Activated CD8-positive, alpha-beta memory T cell treated with anti-CD3 and anti-CD28 coated beads for 4 hours (primary cell): ENCODE data around the gene DDAH2.
A peak's percentile ranks its signal among the peaks of the same experiment; 100 is the strongest.

Experiments used
- DNase-seq, 2 donors: peaks; one replicate each; pipeline ENCODE4 v3.0.0-alpha.2; 2020; ENCODE audit warnings: low read depth in 2 of 2

Gene DDAH2

DNA sequence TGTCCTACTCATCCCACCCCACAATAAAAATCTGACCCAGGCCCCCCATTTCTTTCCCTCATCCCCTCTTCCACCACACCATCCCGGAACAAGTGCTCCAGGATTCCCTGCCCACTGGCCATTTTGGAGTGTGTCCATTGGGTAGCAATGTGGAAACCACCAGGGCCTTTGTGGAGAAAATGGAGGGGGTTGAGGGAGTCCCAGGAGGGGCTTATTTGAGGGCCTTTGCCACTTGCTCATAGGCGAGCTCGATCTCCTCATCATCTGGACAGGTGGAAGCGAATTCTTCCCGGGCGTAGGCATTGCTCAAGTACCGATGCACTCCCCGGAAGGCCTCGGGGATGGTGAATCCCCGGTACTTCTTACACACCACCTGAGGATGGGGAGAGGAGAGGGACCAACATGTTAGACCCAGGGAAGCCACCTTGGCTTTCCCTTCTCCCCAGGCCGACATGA is 1.6 kb upstream of the DDAH2 start:
- no peak for DNase-seq

DNA sequence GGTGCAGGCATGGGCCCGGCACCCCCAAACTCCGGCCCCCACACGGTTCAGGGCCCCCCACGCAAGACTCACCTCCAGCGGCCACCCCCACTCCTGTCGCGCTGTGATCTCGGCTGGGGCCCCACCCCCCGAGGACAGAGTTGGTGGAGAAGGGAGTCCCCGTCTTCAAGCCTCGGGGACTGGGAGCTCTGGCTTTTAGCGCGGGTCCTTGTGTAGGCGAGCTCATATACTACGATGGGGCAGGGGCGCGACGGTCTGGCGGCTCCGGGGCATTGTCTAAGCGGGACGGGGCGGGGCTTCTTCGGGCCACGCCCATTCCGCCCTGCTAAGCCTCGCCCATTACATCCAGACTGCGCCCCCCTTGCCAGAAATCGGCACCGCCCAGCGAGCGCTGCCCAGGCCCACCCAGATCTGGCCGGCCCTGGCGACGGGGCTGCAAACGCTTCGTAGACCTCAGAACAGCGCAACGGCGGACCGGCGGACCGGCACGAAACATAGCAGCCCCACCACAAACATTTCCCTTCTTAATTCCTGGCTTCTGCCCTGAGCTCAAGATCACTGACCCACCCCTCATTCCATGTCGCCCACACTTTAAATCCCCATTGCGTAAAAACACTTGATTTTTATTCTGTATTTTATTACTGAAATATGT is 1.0 kb upstream of the DDAH2 start:
- DNase-seq = peak in 1 of 2 donors; percentile 35

DNA sequence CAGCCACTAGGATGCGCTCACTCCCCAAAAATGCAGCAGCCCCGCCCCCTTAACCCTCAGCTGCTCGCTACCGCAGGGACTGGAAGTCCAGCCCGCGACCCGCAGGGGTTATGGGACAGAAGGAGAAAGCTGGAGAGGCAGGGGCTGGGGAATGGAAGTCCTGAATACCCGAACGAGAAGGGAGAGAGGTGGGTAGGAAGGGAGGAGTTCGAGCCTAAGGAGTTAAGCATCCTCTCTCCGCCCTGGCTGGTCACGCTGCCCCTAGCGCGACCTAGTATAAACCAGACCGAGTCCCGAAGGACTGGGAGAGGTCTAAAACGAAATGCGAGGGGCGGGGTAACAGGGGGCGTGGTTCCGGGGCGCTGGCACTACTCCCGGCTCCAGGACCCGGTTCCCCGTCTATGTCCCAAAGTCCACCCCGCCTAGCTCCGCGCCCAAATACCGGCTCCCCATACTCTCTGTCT is 448 bp upstream of the DDAH2 start:
- DNase-seq = peak; percentile 64 to 66

DNA sequence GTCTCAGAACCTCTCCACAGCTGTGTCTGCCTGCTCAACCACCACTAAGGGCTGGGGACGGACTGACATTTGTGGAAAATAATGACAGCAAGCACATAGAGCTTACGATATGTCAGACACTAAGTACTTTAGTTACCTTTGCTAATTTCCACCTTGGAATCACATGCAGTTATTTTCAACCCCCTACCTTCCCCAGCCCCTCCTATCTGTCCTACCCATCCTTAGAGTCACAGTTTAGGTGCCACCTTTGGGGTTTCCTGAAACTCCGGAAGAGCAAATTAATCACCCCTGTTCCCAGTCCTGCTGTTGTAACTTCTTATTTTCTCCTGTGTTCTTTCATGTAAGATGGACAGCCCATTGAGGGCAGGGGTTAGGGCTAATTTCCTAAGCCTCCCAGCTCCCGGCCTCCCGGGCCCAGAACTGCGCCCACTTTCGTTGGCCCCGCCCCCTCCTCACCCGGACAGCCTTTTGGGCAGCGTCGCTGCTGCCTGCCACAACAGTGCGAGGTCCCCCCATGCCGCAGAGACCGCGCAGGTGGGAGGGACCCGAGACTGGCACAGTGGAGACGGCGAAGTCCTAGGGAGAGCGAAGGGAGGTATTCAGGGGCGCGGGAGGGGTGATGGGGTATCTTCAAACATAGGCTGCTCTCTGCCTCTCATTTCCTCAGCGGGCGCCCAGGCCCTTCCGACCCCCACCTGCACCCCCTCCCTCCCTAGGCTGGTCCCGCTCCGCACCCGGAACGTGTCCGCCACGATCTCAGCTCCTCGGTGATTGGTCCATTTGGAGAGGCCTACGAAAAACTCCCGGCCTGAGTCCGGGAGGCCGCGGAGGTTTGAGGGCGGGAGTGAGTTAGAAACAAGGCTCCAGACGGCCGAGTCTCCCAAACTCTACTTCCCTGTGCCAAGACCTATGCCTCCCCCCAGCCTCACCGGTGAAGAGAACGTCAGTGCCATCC is 1.1 kb downstream of the DDAH2 start:
- no peak for DNase-seq

DNA sequence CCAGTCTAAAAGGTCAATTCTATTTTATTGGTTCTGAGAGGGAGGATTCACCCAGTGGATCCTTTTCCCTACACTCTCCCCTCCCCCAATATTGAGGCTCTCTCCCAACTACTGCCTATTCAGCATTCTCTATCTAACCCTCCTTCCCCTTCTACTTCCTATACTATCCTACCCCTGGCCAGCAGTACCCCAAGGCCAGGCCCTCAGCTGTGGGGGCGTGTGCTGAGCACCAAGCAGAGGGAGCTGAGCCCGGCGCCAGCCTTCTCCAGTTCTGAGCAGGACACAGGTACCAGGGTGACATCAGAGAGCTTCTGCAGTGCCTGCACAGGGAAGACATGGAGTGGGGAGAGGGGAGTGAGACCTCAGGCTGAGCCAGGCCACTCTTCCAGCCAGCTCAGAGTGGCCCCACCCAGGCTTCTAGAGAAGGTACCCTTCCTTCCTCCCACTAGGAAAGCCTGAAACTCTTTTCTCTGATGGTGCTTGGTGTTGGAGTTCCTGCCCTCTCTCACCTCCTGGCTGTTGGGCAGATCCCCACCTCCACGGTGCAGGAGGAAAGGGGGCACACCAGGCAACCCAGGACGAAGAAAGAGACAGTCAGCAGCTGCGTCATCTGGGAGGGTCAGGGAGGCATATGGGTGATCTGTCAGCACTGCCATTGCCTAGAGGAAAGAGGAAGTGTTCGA is 1.9 kb downstream of the DDAH2 start:
- DNase-seq = no peak

DNA sequence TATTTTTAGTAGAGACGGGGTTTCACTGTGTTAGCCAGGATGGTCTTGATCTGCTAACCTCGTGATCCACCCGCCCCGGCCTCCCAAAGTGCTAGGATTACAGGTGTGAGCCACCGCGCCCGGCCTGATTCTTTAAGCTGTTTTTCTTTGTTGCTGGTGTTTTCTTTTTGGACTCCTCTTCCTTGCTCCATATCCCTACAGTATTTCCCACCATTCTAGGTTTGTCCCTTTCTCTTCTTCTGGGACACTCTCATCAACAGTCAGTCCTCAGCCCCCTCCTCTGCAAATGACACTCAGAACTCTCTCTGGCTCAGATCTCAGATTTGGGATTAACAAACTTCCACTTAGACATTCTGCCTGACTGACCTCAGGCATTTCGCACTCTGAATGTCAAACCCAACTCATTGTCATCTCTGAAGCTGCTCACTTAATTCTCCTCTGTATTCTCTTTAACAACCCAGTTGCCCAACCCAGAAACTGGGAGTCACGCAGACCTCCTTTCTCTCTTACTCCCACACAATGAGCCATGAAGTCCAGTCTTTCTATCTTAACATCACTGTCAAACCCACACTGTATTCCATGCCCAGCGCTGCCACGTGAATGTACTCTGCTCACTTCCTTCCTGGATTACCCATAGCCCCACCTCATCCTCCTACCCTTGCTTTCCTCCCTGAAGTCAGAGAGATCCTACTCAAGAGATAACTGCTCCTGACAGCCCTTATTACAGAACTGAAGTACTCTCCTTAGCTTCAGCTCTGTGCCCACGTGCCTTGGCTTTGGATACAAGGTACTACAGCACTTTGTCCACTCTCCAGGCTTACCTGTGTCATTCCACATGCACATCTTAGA is 3.4 kb downstream of the DDAH2 start:
- no peak for DNase-seq

DNA sequence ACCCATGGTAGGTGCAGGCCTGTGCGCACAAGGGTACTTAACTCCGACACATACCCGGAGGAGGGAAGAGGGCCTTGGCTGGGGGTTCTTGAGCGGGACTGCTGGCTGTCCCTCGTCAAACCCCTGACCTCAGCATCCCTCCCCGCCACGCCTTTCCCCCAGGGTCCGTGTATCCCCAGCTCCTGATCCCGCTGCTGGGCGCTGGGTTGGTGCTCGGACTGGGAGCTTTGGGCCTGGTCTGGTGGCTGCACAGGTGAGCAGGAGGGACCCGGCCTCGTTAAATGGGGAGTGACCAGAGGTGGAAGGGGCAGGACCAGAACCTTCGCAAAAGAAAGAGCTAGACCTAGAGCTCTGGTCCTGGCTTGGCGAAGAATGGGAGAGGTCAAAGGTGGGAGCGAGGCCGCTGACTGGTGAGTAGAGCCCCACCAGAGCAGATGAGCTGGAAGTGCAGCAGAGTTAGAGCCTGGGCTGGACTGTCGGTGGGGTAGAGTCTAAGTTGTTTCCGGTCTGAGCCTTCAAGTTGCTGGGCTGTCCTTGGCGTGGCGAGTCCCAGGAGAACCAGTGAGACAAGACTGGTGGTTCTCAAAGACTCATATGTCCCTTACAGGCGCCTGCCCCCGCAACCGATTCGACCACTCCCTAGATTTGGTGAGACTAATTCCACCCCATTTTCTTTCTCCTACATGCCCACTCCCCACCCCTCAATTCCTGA is 5.0 kb downstream of the DDAH2 start:
- DNase-seq = no peak

DNA sequence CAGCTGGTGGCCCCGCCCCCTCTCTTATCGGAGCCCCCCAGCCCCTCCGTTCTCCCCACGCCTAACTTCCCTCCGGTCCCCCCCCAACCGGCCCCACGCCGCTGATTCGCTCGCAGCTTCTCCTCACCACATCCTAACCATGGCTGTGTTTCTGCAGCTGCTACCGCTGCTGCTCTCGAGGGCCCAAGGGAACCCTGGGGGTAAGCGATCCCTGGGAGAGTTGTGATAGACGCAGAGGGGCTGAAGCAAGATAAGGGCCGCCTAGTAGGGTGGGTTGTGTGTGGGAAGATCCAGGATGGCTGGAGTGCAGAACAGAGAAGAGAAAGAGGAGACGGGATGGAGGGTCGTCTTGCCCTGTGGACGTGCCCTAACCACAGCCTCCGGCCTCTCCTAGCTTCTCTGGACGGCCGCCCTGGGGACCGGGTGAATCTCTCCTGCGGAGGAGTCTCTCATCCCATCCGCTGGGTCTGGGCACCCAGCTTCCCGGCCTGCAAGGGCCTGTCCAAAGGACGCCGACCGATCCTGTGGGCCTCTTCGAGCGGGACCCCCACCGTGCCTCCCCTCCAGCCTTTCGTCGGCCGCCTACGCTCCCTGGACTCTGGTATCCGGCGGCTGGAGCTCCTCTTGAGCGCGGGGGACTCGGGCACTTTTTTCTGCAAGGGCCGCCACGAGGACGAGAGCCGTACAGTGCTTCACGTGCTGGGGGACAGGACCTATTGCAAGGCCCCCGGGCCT is 5.7 kb downstream of the DDAH2 start, which contains the start of gene MPIG6B:
Gene MPIG6B, plus strand, starts transcription at position 129 of the 735 bp plus-strand sequence. Its CDS starts 11 bp downstream, at position 140.
- DNase-seq = no peak

DNA sequence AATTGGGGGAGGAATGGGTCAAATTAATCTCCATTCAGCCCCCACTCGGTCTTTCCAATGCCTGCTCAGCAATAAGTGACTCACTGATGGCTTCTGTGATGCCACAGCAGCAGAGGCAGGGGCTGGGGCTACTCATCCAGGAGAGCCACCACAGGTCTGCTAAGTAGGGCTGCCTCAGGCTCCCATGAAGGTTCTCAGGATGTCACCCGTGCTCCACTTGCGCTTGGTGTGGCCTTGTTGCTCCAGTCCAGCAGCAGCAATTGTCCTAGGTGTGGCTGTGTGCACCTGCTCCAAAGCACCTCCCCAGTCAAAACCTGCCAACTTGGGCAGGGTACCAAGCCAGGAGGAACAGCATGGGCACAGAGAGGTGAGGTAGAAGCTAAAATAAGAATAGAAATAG is 6.9 kb downstream of the DDAH2 start:
- DNase-seq = no peak

DNA sequence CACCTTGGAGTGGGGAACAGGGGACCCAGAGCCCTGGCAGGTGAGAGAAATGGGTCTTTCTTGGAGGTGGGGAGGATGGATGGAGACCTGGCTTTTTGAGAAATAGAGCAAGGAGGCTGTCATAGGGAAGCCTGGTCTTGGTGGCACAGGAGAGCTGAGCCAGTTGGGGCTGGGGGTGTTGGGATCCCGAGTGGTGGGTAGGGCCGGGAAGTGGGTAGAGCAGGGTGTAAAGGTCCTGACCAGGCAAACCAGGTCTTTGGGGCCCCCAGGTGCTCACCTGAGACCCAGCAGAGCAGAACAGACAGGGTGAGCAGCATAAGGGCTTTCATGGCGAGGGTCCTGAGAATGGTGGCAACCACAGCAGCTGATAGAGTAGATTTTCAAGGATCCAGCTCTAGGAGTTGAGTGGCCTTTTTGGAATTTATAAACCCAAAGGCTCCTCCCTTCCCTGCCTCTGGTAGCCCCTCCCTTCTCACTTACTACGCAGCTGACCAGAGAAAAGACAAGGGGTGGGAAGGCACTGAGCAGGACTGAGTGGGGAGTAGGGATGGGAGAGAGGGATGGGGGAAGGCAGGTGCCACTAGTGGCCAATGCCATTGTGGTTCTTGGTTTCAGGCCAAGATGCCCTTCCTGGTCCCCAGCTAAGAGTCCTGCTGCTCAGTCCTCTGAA is 7.6 kb downstream of the DDAH2 start, which contains the start of gene LY6G6C:
Gene LY6G6C, minus strand, starts transcription at position 396 of the 670 bp plus-strand sequence. Its CDS starts 67 bp downstream, at position 329.
- DNase-seq = no peak

DNA sequence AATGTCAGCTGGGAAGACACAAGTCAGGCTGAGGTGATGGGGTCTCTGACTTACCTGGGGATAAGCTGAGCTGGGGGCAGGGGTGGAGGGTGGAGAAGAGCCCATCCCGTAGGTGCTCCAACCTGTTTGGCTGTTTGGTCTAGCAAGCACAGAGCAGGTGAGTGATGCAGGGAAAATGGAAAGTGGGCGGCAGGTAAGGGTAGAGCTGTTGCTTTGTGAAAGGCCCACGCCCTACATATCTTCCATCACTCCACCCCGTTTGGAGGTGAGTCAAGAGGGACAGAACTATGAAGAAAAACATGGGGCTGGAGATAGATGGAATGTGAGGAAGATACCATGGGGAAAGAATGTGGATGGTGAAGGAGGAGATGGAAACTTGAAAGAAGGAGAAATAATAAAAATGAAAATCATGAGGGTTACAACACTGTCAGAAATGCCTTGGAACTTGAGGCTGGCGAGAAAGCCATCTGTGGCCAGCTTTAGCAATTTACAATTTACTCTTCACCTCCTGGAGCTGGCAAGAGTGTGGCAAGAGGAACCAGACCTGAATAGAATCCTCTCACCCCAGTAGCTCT is 8.8 kb downstream of the DDAH2 start:
- no peak for DNase-seq

DNA sequence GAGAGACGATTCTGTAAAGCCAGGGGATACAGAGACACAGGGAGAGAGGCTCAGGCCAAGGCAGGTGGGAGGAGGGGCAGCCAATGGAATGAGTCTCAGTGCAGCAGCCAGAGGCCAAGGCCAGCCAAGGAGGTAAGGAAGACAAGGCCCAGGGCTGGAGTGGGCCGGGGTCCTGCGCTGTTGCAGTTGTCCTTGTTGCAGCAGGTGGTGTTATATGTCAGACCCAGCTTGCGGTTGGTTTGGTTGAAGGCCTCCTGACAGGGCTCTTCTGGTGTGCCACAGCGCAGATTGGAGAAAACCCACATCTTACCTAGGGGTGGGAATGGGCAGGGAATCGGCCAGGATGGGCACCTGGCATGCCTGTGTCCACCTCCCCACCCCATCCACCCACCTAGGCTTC is 10.1 kb downstream of the DDAH2 start:
- no peak for DNase-seq

DNA sequence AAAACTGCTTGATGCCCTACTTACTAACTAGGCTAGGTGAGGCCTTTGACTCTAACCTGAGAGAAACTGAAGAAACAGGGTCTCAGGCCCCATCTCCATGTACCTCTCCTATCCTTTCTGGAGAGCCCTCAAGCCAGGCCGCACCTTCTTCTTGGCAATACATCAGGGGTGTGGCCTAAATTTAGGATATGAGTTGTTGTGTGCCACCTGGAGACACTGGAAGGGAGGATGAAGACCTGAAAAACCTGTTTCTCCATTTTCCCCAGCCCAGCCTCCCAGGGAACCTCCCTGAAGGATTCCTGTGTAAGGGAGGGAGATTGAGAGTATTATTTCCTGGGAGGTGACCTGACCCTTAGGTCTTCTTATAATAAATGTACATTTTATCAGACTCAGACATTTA is 10.8 kb downstream of the DDAH2 start:
- DNase-seq = no peak

DNA sequence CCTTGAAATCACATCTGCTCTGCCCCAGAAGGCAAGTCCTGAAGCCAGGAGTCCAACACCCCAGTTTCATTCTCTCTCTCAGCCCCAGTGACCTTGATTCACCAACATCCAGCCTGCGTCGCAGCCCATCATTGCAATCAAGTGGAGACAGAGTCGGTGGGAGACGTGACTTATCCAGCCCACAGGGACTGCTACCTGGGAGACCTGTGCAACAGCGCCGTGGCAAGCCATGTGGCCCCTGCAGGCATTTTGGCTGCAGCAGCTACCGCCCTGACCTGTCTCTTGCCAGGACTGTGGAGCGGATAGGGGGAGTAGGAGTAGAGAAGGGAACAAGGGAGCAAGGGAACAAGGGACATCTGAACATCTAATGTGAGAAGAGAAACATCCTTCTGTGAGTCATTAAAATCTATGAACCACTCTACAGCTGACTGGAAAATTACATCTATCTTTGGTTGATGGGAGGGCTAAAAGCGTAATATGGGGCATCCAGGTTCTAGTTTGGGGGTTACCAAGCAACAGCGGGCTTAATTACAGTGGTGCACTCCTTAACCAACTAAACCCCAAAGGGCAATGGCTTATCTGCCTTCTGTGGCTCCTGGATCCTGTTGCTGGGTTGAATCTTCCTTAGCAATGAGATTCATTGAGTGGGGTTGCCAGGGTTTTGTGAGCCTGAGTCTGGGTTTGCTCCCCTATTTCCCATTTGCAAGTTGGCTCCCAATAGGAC is 11.4 kb downstream of the DDAH2 start:
- no peak for DNase-seq

DNA sequence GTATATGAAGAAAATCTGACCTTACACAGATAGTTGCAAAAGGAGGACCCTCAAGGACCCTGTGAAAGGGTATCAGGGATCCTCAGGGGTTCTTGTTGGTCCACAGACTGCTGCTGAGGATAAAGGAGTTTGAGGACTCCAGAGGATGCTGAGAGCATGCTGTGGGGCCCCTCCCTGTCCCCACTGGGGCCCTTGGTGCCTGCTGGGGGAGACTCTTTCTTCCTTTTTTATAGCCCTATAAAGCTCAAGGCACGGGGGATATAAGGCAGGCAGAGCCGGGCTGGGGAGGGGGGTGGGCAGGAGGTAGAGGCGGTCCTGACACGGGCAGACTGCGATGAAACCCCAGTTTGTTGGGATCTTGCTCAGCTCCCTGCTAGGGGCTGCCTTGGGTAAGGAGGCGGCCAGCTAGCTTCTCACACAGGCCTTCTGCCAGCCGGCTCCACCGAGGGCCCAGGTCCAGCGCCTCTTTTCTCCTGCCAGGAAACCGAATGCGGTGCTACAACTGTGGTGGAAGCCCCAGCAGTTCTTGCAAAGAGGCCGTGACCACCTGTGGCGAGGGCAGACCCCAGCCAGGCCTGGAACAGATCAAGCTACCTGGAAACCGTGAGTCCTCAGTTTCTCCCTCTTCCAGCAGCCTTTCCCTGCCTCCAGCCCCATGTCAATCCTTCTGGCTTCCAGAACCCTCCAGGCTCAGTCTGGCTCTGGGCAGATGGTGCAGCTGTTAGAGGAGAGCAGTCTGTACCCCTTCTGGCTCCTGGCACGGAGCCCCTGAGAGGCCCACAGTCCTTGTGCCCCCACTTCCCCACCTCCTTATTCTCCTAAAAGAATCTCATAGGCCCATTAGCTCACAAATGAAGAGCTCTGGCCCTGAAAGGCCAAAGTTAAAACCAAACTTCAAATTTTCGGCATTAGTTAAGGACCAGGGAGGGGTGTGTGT is 13.8 kb downstream of the DDAH2 start, which contains the start of gene LY6G6D:
Gene LY6G6D, plus strand, starts transcription at position 327 of the 937 bp plus-strand sequence. Its CDS starts 8 bp downstream, at position 335.
- DNase-seq = no peak

DNA sequence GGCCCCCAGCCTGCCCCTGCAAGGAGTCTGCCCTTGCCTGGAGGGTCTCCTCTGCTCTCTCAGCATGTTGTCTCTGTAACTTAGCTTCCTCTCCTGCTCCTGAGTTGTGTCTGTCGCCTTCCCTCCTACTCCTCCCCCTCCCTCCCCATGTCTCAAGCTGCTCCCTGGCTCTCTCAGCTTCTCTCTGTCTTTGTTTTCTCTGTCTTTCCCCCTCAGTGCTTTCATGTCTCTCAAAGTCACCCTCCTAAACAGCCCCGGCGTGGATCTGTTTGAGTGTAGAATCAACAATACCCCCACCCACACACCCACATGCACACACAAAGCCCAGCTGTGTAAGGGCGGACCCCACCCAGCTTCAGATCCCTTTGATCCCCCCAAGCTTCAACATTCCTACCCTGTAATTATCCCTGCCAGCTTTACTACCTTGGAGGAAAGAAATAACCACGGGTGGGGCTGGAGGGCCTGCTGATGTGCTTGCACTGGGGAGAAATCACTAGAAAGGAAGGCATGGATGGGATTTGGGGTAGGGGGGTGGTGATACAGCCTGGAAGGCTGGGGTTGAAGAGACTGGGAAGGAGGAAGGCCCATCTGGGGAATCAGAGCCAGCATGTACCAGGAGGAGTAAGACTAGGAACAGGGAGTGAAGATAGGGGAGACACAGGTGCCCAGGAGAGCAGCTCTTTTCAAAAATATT is 15.0 kb downstream of the DDAH2 start:
- no peak for DNase-seq
